Natural killer cell (primary cell): ENCODE measurements around the gene RFX4. TPM values are rescaled to one million over a fixed set of nuclear protein-coding genes. Genes with fewer than 3 reads are reported as not detected.

ENCODE experiments used
- ATAC-seq, 3 donors: fragments of 150-1000 bp in 2 of 3; fragments of 200-7000 bp in 1 of 3; cut with Tn5 transposase; 1 replicate in 1 of 3; 2 replicates in 2 of 3; pipeline ENCODE4 v1.10.0; 2021; ENCODE audit warnings: mild to moderate bottlenecking in 2 of 3, moderate library complexity in 2 of 3
- DNase-seq, 2 donors: peaks; one replicate each; pipeline versions ENCODE4 v3.0.0 to v3.0.0-alpha.2; 2013 to 2021; ENCODE audit warnings: mixed read lengths in 1 of 2
- H3K27ac ChIP-seq: one replicate; pipeline ENCODE4 v1.5.1; 2013; ENCODE audit warnings: mild to moderate bottlenecking, low read length
- H3K27me3 ChIP-seq: one replicate; pipeline ENCODE4 v1.6.1; 2013; ENCODE audit warnings: low read length; ENCODE audit not compliant: control insufficient read depth, insufficient read depth
- H3K36me3 ChIP-seq: one replicate; pipeline ENCODE4 v1.6.1; 2013; ENCODE audit warnings: low read length; ENCODE audit not compliant: control insufficient read depth, insufficient read depth
- H3K4me1 ChIP-seq: one replicate; pipeline ENCODE4 v1.6.1; 2013; ENCODE audit warnings: low read length; ENCODE audit not compliant: control insufficient read depth, insufficient read depth
- H3K4me3 ChIP-seq: one replicate; pipeline ENCODE4 v1.5.1; 2013; ENCODE audit warnings: low read length
- H3K9me3 ChIP-seq: one replicate; pipeline ENCODE4 v1.6.1; 2013; ENCODE audit warnings: low read length; ENCODE audit not compliant: control insufficient read depth, insufficient read depth
- H3K27ac Mint-ChIP-seq, 2 donors: one replicate each; pipeline ENCODE4 v1.8.0; 2022; ENCODE audit warnings: mild to moderate bottlenecking in 2 of 2, mixed read lengths in 2 of 2, moderate library complexity in 1 of 2
- H3K27me3 Mint-ChIP-seq, 2 donors: one replicate each; pipeline ENCODE4 v1.8.0; 2022; ENCODE audit warnings: low read depth in 2 of 2, mixed read lengths in 2 of 2
- H3K36me3 Mint-ChIP-seq: one replicate; pipeline ENCODE4 v1.8.0; 2022; ENCODE audit warnings: mixed read lengths
- H3K4me1 Mint-ChIP-seq, 2 donors: one replicate each; pipeline ENCODE4 v1.8.0; 2022; ENCODE audit warnings: mixed read lengths in 2 of 2
- H3K4me3 Mint-ChIP-seq: one replicate; pipeline ENCODE4 v1.8.0; 2022; ENCODE audit warnings: mild to moderate bottlenecking, moderate library complexity, mixed read lengths
- H3K9me3 Mint-ChIP-seq, 2 donors: one replicate each; pipeline ENCODE4 v1.8.0; 2022; ENCODE audit warnings: mixed read lengths in 2 of 2
- CTCF ChIP-seq: fragments of 200-600 bp; IDR thresholded peaks from one replicate; pipeline ENCODE4 v1.8.0; 2022; ENCODE audit warnings: antibody characterized with exemption
- WGBS: methylation state at CpG from one replicate; pipeline ENCODE4 v1.1.7; 2013; ENCODE audit warnings: missing lambda C conversion rate; ENCODE audit not compliant: insufficient coverage; 5-methylcytosine and 5-hydroxymethylcytosine counted together
- intact Hi-C: fragments of 100-400 bp; cut with micrococcal nuclease; formaldehyde crosslinking; loops from one replicate; pipeline ENCODE4 v1.14.2; 2022
- total RNA-seq, 4 donors: library from RNA; stranded (reverse); fragments of 120-200 nt in 1 of 4; gene quantifications; one replicate each; pipeline versions ENCODE4 v1.2.3 to v1.2.4, GENCODE V29; 2013 to 2022

RFX4 gene
- total RNA-seq, 3 donors from 2014 or later (not counting 1 experiment from before 2014, with no cell fraction given): not detected

GRCh38 chr12:106791531-106791930 is 208.7 kb downstream of the RFX4 start:
- Mint-ChIP-seq H3K9me3 (no peaks in the 10 kb centered on the region), H3K27ac (no peak overlapping the region), H3K4me1 (peaks cover 0 to 5% of the 10 kb centered on the region in 2 donors), H3K36me3 (no peaks in the 10 kb centered on the region), H3K4me3 (no peak overlapping the region), H3K27me3 (no peaks in the 10 kb centered on the region)
- intact Hi-C loops: no loop called here
- TF ChIP-seq CTCF: no peak
- peaks cover 6% of the 10 kb centered on the region for H3K36me3 ChIP-seq
- H3K4me3 ChIP-seq: no peak overlapping the region
- DNase-seq: no peak
- H3K27me3 ChIP-seq: no peaks in the 10 kb centered on the region
- H3K9me3 ChIP-seq: no peaks in the 10 kb centered on the region
- no peak for ATAC-seq
- H3K4me1 ChIP-seq: no peaks in the 10 kb centered on the region
- H3K27ac ChIP-seq: no peak overlapping the region

- H3K4me1 ChIP-seq: no peaks in the 10 kb centered on the region
- H3K27me3 ChIP-seq: no peaks in the 10 kb centered on the region
- no peak overlapping the region for H3K27ac ChIP-seq
- TF ChIP-seq CTCF: no peak
- Mint-ChIP-seq H3K4me1 (no peaks in the 10 kb centered on the region), H3K27ac (no peak overlapping the region), H3K9me3 (no peaks in the 10 kb centered on the region), H3K36me3 (no peaks in the 10 kb centered on the region), H3K27me3 (no peaks in the 10 kb centered on the region), H3K4me3 (no peak overlapping the region)
- ATAC-seq (no peak), DNase-seq (no peak)
- no peaks in the 10 kb centered on the region for H3K9me3 ChIP-seq
- peaks cover 6% of the 10 kb centered on the region for H3K36me3 ChIP-seq
- intact Hi-C loops: no loop called here
- no peak overlapping the region for H3K4me3 ChIP-seq
- no CpG with 5 or more reads among the region's 1 CpG for WGBS
Measured at GRCh38 chr12:106794369-106794768, 211.6 kb downstream of the RFX4 start.

GRCh38 chr12:106801167-106801708 is 218.4 kb downstream of the RFX4 start:
- Mint-ChIP-seq H3K4me1 (peaks cover 0 to 6% of the 10 kb centered on the region in 2 donors), H3K27me3 (no peaks in the 10 kb centered on the region), H3K36me3 (no peaks in the 10 kb centered on the region), H3K4me3 (no peak overlapping the region), H3K9me3 (no peaks in the 10 kb centered on the region), H3K27ac (no peak overlapping the region)
- no peak overlapping the region for H3K4me3 ChIP-seq
- intact Hi-C loops: no loop called here
- WGBS: no CpG with 5 or more reads among the region's 1 CpG
- DNase-seq: no peak
- no peaks in the 10 kb centered on the region for H3K27me3 ChIP-seq
- peaks cover under 1% of the 10 kb centered on the region for H3K36me3 ChIP-seq
- no peaks in the 10 kb centered on the region for H3K9me3 ChIP-seq
- no peak overlapping the region for H3K27ac ChIP-seq
- ATAC-seq: no peak
- TF ChIP-seq CTCF: no peak
- no peaks in the 10 kb centered on the region for H3K4me1 ChIP-seq

GRCh38 chr12:106801830-106802533 is 219.2 kb downstream of the RFX4 start:
- Mint-ChIP-seq H3K27me3 (no peaks in the 10 kb centered on the region), H3K27ac (no peak overlapping the region), H3K36me3 (no peaks in the 10 kb centered on the region), H3K9me3 (no peaks in the 10 kb centered on the region), H3K4me1 (peaks cover 0 to 6% of the 10 kb centered on the region in 2 donors), H3K4me3 (no peak overlapping the region)
- Histone ChIP-seq H3K4me3 (no peak overlapping the region), H3K27ac (no peak overlapping the region), H3K27me3 (no peaks in the 10 kb centered on the region), H3K4me1 (no peaks in the 10 kb centered on the region), H3K36me3 (peaks cover 2% of the 10 kb centered on the region), H3K9me3 (no peaks in the 10 kb centered on the region)
- ATAC-seq (no peak), DNase-seq (no peak)
- intact Hi-C loops: no loop called here
- 97% methylated on average over 2 of the region's 4 CpGs for WGBS
- TF ChIP-seq CTCF: no peak
